NCI-H2107 treated with DMSO at 0.1 percent for 48 hours (cell line): ENCODE data around the gene TRIP4.
"Not testable (repeated sequence)": the region's sequence is repeated elsewhere in the genome, so short reads cannot be mapped to it uniquely, and the experiment has no call there.

ENCODE experiments used
- DNase-seq: peaks from one replicate; lab custom pipeline; 2025; ENCODE audit not compliant: unreplicated experiment; lab: John Stamatoyannopoulos, UW

Gene TRIP4

DNA sequence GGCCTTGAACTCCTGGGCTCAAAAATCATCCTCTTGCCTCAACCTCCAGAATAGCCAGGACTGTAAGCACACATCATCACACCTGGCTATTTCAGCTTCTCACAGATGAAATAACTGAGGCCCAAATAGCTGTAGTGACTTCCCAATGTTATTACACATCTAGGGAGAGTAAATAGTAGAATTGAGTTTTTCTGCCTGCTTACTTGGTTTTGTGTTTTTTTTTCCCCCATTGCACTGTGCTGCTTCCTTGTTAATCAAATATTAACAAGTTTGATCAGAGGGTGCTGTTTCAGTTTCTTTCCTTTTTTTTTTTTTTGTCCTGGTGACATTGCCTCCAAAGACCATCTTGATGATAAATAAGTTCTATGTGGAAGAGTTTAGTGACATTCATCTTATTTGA, 96.1 kb downstream of the TRIP4 start:
- no peak for DNase-seq

DNA sequence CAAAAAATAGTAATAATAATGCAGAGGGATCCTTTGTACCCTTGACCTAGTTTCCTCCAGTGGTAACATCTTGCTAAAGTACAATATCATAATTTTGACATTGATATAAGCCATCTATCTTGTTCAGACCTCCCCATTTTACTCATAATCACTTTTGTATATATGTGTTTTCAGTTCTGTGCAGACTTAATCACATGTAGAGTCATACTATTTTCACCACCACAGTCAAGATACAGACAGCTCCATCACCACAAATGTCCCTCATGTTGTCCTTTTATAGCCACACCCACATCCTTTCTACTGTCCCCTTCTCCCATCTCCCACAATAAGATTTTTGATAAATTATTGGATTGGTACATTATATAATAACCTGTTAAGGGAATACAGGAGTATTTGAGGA, 98.2 kb downstream of the TRIP4 start:
- no peak for DNase-seq

DNA sequence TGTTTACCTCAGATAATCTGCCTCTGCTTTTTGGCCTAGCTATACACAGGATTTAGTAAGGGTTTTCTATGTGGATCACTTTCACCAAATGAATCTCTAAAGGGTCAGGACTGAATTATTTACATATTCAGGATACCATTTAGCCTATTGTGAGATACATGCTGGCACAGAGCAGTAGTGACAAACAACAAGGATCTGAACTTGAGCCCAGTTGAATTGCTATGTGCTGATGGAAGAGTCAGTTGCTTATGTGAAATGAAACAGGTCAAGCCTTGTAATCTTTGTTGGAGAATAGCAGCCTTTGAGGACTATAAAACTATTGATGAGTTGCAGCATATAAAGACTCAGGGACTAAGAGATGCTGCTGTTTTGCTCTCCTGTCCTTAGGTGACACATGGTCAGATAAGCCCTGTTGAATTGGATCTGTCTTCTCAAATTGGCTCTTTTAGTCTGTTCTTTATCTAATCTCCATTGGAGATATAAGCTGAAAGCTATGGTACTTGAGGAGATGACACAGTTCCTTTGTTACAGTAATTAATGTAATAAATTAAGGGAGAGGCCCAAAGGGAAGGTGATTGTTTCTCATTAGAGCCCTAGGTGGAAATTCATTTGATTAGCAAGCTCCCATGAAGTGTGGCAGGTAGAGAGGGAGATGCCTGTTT, 103.1 kb downstream of the TRIP4 start:
- no peak for DNase-seq

GRCh38 chr15:64493641-64494040, 106.0 kb downstream of the TRIP4 start:
- no peak for DNase-seq

DNA sequence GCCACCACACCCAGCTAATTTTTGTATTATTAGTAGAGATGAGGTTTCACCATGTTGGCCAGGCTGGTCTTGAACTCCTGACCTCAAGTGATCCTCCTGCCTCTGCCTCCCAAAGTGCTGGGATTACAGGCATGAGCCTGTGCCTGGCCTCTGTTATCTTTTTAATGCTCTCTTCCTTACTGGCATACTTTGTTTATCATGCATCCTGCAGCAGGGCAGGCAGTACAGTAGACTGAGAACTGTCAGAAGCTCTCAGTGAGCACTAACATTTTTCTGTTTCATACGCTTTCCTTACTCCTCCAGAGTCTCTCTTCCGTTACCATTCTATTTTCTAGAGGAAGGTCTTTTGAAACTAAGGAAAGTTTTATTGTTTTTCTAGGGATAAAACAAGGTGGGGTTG, 108.3 kb downstream of the TRIP4 start:
- DNase-seq, result not testable (repeated sequence)

DNA sequence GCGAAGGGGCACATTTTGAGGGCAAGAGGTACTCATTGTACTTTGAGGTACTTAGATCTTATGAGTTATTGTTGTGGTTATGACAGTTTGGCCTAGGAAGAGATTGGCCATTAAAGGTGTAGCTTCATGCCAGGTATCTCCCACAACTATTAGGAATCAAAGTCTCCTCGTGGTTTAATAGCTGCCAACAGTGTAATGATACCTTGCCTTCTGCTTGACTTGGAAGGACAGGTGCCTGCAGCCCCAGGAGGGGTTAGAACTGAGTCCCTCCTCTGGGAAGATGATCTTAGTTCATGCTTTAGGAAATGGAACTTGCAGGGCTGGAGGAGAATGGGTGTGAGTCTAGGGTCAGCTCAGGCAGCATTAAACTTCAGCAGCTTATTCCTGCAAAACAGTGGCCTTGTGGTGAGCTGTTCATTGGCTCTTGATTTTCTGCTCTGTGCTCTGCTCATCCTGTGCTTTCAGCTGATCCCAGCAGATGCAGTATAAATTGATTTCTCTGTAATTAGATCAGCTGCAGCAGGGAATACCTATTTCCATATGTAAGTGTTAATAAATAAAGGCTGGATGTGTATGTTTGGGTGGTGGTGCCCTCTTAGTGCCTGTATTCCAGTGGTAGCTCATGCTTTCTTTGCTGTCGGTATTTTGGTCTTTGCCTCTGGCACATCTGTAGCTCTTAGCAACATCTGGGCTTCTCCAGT, 113.2 kb downstream of the TRIP4 start:
- DNase-seq, result no peak

DNA sequence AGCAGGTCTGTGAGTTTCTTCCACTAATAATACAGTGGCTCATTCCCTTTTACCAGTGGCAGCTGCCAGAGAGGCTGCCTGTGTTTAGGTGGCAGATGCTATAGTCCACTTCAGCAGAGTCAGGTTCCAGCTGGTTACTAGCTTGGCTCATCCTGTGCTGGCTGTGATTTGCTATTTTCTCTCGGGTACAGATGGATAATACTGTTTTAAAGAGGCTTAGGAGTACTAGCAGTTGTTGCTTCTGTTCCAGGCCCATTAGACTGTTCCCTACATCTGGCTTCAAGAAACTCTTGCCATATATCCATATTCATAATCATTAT, 113.7 kb downstream of the TRIP4 start:
- DNase-seq, result no peak

DNA sequence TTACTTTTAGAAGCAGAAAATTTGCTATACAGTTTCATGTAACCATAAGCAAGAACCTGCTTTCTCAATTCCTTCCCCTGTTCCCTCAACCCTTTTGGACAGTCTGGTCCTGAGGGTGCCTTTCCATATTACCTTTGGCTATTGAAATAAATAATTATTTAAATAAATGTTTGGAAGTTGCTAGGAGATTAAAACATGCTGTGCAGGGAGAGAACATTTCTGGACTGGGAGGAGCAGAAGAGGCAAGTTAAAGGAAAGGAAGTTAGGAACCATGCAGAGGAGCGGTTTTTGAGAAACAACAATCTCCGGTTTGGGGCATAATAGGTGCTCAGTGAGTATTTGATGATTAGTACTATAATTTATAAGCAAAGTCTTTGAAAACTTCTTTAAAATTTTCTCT, 114.5 kb downstream of the TRIP4 start:
- DNase-seq, result no peak

GRCh38 chr15:64502551-64502950, 114.9 kb downstream of the TRIP4 start:
- no peak for DNase-seq

DNA sequence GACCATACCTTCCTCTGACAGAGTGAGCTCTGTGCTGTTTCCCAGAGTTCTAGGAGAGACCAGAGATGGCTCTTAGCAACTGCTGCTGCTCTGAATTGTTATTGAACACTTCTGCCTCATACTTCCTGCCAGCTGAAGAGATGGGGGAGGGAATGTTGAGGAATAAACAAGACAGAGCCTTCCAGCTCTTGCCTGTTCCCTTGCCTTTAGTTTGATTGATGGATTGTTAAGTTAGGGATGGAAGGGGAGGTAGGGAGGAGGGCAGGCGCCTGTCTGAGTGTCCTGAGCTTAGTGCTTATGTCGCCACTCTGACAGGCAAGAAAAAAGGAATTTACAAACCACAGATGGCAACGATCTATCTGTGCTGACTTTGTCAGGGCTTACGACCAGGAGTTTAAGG, 115.6 kb downstream of the TRIP4 start:
- DNase-seq, result no peak

DNA sequence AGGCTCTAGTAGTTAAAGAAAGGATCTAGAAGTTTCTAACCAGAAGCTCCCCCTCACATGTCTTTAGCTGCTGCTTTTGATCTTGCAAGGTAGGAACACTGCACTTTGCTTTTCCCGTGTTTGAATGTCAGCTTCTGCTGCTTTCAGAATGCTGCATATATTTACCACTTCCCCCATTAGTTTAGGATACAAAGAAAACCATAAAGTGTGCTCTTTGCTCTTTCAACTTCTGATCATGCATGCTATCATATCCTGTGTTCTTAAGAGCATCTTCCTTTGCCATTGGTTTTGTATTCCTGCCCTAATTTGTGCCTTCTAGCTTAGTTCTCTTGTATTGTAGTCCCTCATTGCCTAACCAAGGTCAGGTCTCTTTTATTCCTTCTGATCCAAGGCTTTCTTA, 116.0 kb downstream of the TRIP4 start:
- DNase-seq, result no peak
